GM20431 (cell line): ENCODE data around the gene MAU2.
"Not testable (repeated sequence)": the region's sequence is repeated elsewhere in the genome, so short reads cannot be mapped to it uniquely, and the experiment has no call there.

Experiments
- in situ Hi-C: fragments of 300-500 bp; cut with MseI, MboI; formaldehyde crosslinking; loops from one replicate; pipeline ENCODE4 v1.15.0; 2020; ENCODE audit warnings: low sequenced_read_pairs; ENCODE audit not compliant: unreplicated experiment

MAU2 gene

GRCh38 chr19:19343762-19344161 lies 23.1 kb downstream of the MAU2 start:
- in situ Hi-C loops, result no loop called here

- in situ Hi-C loops, result no loop called here
Observed at GRCh38 chr19:19345232-19345631, 24.6 kb downstream of the MAU2 start.

DNA sequence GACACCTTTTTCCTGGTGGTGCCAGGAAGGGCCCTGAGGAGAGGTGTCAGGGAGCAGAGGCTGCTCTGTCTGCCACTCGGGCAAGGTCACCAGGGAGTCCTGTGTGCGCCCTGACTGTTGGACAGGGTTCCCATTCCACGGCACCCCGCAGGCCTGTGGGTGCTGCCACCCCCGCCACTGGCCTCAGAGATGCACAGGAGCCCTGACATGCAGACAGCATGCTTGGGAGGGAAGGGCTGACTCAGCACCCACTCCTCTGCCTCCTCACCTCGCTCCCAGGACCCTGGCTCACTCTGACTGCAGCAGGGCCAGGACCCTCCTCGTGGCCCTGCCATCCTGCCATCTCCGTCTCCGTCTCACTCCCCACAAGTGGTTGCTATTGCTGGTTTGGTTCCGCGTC lies 25.3 kb downstream of the MAU2 start:
- in situ Hi-C loops, result no loop called here

DNA sequence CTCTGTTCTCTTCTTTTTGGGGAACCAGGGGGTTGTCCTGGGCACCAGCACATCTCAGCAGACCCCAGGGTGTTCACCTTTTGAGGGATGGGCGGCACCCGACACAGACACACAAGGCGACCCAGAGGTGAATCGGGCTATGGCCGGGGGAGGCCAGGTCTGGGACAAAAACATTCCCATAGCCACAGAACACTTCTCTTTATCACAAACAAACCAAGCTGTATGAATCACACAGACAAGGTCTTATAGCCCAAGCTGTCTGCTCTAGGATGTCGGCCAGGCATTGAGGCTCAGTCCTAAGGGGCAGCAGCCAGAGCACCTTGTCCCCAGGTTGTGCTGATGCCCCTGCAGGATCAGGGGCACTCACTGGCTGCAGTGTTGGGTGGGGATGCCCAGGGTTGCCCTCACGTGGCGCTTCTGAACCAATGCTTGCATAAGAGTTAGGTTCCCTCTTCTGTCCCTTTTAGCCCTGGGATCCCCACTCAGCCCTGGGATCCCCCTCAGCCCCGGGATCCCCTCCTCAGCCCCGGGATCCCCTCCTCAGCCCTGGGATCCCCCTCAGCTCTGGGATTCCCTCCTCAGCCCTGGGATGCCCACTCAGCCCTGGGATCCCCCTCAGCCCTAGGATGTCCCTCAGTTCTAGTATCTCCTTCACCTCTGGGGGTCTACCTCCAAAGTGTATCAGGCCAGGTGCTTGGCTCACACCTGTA lies 26.9 kb downstream of the MAU2 start:
- in situ Hi-C loops, result no loop called here

- in situ Hi-C loops, result no loop called here
Observed at GRCh38 chr19:19348266-19348665, 27.6 kb downstream of the MAU2 start.

DNA sequence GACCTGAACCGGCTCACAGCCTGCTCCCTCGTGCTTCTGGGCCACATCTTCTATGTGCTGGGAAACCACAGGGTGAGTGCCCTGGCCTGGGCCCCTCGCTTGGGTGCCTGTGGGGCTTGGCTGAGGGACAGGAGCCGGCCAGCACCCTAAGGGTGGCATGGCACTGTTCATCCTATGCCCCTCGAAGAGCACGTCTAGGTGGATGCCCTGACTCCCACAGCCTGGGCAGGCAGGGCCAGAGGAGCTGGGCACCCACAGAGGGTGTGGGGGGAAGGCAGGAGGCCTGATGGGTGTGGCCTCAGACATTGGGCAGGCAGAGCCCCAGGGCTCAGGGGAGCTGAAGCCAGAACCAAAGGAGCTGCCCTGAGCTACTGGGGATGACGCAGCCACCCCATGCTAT lies 28.7 kb downstream of the MAU2 start:
- in situ Hi-C loops, result no loop called here

GRCh38 chr19:19350756-19351155 lies 30.1 kb downstream of the MAU2 start:
- in situ Hi-C loops, result not testable (repeated sequence)

DNA sequence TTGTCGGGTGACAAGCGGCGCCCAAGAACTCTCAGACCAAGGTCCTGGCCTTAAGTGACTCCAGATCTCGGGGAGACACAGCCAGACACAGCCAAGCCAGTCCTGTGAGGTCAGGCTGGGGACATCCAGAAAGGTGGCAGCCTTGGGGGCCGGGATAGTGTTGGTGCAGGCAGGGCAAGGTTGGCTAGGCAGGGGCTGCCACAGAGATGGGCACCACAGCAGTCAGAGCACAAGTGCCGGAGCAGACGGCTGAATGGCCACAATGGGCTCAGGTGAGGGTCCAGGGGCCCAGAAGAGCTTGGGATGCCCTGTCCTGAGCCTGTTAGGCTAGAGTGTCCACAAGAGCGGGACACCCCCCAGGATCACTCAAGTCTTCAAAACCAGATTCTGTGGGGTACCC lies 32.2 kb downstream of the MAU2 start:
- in situ Hi-C loops, result no loop called here

- in situ Hi-C loops, result no loop called here
Observed at GRCh38 chr19:19354007-19354406, 33.4 kb downstream of the MAU2 start.

GRCh38 chr19:19354932-19355331 lies 34.3 kb downstream of the MAU2 start:
- in situ Hi-C loops, result no loop called here

GRCh38 chr19:19355606-19356139 lies 35.0 kb downstream of the MAU2 start:
- in situ Hi-C loops, result no loop called here

GRCh38 chr19:19356500-19356899 lies 35.9 kb downstream of the MAU2 start:
- in situ Hi-C loops, result no loop called here

GRCh38 chr19:19356901-19357566 lies 36.4 kb downstream of the MAU2 start:
- in situ Hi-C loops, result no loop called here

DNA sequence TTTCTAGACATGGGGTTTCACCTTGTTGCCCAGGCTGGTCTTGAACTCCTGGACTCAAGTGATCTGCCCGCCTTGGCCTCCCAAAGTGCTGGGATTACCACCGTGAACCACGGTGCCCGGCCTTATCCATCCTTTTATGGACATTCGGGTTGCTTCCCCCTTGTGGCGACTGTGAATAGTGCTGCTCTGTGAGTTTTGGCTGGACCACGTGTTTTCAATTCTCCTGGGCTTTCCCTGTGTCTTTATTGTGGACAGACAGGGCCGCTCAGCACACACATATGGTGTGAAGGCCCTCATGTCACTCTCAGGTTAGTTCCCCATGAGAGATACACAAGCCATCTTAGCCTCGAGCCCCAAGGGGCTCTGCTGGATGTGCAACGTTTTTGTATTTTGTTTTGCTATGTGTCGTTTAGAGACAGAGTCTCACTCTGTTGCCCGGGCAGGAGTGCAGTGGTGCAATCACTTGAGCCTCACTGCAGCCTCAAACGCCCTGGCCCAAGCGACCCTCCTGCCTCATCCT lies 40.5 kb downstream of the MAU2 start:
- in situ Hi-C loops, result no loop called here

- in situ Hi-C loops, result no loop called here
Observed at GRCh38 chr19:19362075-19362474, 41.4 kb downstream of the MAU2 start.

DNA sequence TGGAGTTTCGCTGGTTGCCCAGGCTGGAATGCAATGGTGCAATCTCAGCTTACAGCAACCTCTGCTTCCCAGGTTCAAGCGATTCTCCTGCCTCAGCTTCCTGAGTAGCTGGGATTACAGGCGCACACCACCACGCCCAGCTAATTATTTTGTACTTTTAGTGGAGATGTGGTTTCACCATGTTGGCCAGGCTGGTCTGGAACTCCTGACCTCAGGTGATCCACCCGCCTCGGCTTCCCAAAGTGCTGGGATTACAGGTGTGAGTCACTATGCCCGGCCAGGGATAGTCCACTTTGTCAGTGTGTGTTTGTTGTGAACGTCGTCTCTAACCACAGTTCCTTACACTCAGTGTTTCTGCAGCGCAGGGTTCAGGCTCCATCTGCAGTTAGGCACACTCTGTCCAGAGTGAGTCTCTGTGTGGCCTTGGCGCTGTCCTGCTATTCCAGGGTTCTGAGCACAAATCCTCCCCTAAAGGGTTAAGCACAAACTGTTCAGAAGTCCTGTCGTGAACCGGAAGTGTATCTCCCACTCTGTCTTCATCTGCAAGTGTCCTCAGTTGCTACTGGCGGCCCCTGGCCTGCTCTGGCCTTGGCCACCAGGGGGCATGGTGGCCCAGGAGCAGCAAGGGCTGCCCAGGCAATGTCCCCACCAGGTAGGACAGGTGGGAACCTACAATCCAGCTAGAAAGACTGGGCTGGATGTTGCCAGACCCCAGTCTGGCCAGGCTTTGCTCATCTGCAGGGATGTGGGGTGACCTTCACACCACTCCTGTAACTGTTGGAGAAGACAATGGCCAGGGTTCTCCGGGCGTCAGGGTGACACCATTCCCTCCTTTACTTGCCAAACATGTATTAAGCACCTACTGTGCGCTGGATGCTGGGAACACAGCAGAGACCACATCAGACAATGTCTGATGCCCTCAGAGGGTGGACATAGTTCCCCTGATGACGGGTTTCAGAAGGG lies 46.1 kb downstream of the MAU2 start:
- in situ Hi-C loops, result loop anchor here (5.0 kb wide), 1 partner anchor 126 kb away; no protein-coding TSS in a partner anchor

- in situ Hi-C loops, result loop anchor here (5.0 kb wide), 1 partner anchor 124 kb away; no protein-coding TSS in a partner anchor
Observed at GRCh38 chr19:19368087-19368486, 47.5 kb downstream of the MAU2 start.

- in situ Hi-C loops, result no loop called here
Observed at GRCh38 chr19:19371059-19371458, 50.4 kb downstream of the MAU2 start.

GRCh38 chr19:19372656-19373416 lies 52.2 kb downstream of the MAU2 start:
- in situ Hi-C loops, result no loop called here
